Esophagus squamous epithelium (tissue), 5 donors: ENCODE measurements around the gene SKI. TPM values are rescaled to one million over a fixed set of nuclear protein-coding genes. Genes with fewer than 3 reads are reported as not detected.

ENCODE experiments used
- DNase-seq: peaks from one replicate; lab custom pipeline; 2025; lab: John Stamatoyannopoulos, UW
- H3K27ac ChIP-seq, 4 donors: fragments of 200-600 bp; sonication (generic); one replicate each; pipeline ENCODE4 v1.5.1; 2016 to 2019; ENCODE audit warnings: mild to moderate bottlenecking in 1 of 4
- H3K27me3 ChIP-seq, 4 donors: fragments of 200-600 bp; sonication (generic); 1 replicate in 3 of 4; 2 replicates in 1 of 4; pipeline versions ENCODE4 v1.5.1 to v1.6.0; 2017 to 2021; ENCODE audit warnings: antibody characterized with exemption in 1 of 4
- H3K36me3 ChIP-seq, 3 donors: fragments of 200-600 bp; sonication (generic); one replicate each; pipeline ENCODE4 v1.5.1; 2016 to 2019
- H3K4me1 ChIP-seq, 3 donors: fragments of 200-600 bp; sonication (generic); one replicate each; pipeline ENCODE4 v1.5.1; 2017 to 2019
- H3K4me3 ChIP-seq, 4 donors: fragments of 200-600 bp; sonication (generic); 1 replicate in 3 of 4; 2 replicates in 1 of 4; pipeline ENCODE4 v1.5.1; 2016 to 2019; ENCODE audit warnings: mild to moderate bottlenecking in 2 of 4, moderate library complexity in 1 of 4
- H3K9me3 ChIP-seq, 3 donors: fragments of 200-600 bp; sonication (generic); one replicate each; pipeline ENCODE4 v1.5.1; 2016 to 2019
- CTCF ChIP-seq, 6 experiments: fragments of 450-650 bp in 4 of 6; fragments of 200-600 bp in 2 of 6; sonication (generic) in 2 of 6; IDR thresholded peaks; one replicate each; pipeline ENCODE4 v1.5.1; 2016 to 2019; ENCODE audit warnings: antibody characterized with exemption in 6 of 6, mild to moderate bottlenecking in 4 of 6, moderate library complexity in 4 of 6
- POLR2A ChIP-seq, 4 donors: fragments of 450-650 bp; IDR thresholded peaks; one replicate each; pipeline ENCODE4 v1.6.1; 2017; ENCODE audit warnings: antibody characterized with exemption in 4 of 4, mild to moderate bottlenecking in 4 of 4, moderate library complexity in 3 of 4
- WGBS, 2 donors: methylation state at CpG; one replicate each; pipeline ENCODE4 v1.1.5; 2018; 5-methylcytosine and 5-hydroxymethylcytosine counted together
- intact Hi-C: fragments of 100-400 bp; cut with DNase I; formaldehyde crosslinking; loops from one replicate; pipeline ENCODE4 v1.15.0; 2022
- total RNA-seq, 4 donors: library from RNA; depleted of rRNA; stranded (reverse); fragments of >200 nt; gene quantifications; one replicate each; pipeline ENCODE4 v1.1.0, GENCODE V29; 2016
- donor health status: DM: yes; HTN: yes; CAD: no.

The SKI gene
- total RNA-seq, 4 donors from 2014 or later: 18.2 to 38.8 (median 25.2) TPM

GRCh38 chr1:2194319-2194897 lies 33.7 kb upstream of the SKI start, which contains the start of gene FAAP20:
Gene FAAP20 (minus strand): TSS chr1:2194772. CDS start chr1:2194749, 23 bp downstream.
- TF ChIP-seq POLR2A (IDR thresholded peaks at IDR 0.05): peak in 1 of 4 donors; percentile 61
- no peak for TF ChIP-seq CTCF (IDR thresholded peaks at IDR 0.05)
- Histone ChIP-seq H3K9me3 (no peaks in the 10 kb centered on the region), H3K4me3 (peak within 1 kb of the TSS; percentile 41 to 89 (median 77)), H3K27ac (peak within 1 kb of the TSS; percentile 82 to 97 (median 94)), H3K36me3 (peaks cover 0 to 11% (median 0%) of the 10 kb centered on the region in 3 donors), H3K4me1 (peaks cover 45 to 76% (median 57%) of the 10 kb centered on the region in 3 donors), H3K27me3 (no peaks in the 10 kb centered on the region)
- DNase-seq: no peak
- WGBS, 2 donors: 4% methylated on average over 4 of the region's 63 CpGs; no CpG with 5 or more reads in 1 of the 2 donors
- intact Hi-C loops: loop anchor here (2.0 to 10.0 kb wide), 3 partner anchors 120 to 350 kb away; no protein-coding TSS in a partner anchor

- Histone ChIP-seq H3K9me3 (no peaks in the 10 kb centered on the region), H3K27ac (peak overlapping the region; percentile 82 to 97 (median 94)), H3K4me1 (peaks cover 45 to 77% (median 59%) of the 10 kb centered on the region in 3 donors), H3K27me3 (no peaks in the 10 kb centered on the region), H3K36me3 (peaks cover 0 to 11% (median 0%) of the 10 kb centered on the region in 3 donors), H3K4me3 (peak overlapping the region; percentile 41 to 89 (median 77))
- intact Hi-C loops: loop anchor here (2.0 to 10.0 kb wide), 3 partner anchors 120 to 350 kb away; no protein-coding TSS in a partner anchor
- TF ChIP-seq POLR2A (IDR thresholded peaks at IDR 0.05) (no peak), CTCF (IDR thresholded peaks at IDR 0.05) (peak; percentile 80 to 99 (median 93))
- DNase-seq: peak; percentile 73
- 5% methylated on average over 3 to 6 of the region's 35 CpGs for WGBS, 2 donors
Observed at GRCh38 chr1:2194898-2195673, 33.0 kb upstream of the SKI start.

GRCh38 chr1:2195785-2196184 lies 32.3 kb upstream of the SKI start:
- no peaks in the 10 kb centered on the region for H3K27me3 ChIP-seq
- no peak for TF ChIP-seq CTCF (IDR thresholded peaks at IDR 0.05)
- TF ChIP-seq POLR2A (IDR thresholded peaks at IDR 0.05): no peak
- H3K4me3 ChIP-seq: no peak overlapping the region
- DNase-seq: no peak
- peaks cover 0 to 11% (median 0%) of the 10 kb centered on the region in 3 donors for H3K36me3 ChIP-seq
- H3K4me1 ChIP-seq: peaks cover 38 to 77% (median 58%) of the 10 kb centered on the region in 3 donors
- intact Hi-C loops: loop anchor here (2.0 to 10.0 kb wide), 3 partner anchors 119 to 349 kb away; no protein-coding TSS in a partner anchor
- 95% methylated on average over 3 of the region's 11 CpGs; no CpG with 5 or more reads in 1 of the 2 donors for WGBS, 2 donors
- H3K27ac ChIP-seq: peak overlapping the region; percentile 82 to 97 (median 94)
- H3K9me3 ChIP-seq: no peaks in the 10 kb centered on the region

GRCh38 chr1:2196901-2197638 lies 31.0 kb upstream of the SKI start:
- Histone ChIP-seq H3K27me3 (no peaks in the 10 kb centered on the region), H3K4me3 (no peak overlapping the region), H3K27ac (no peak overlapping the region), H3K36me3 (peaks cover 0 to 4% (median 0%) of the 10 kb centered on the region in 3 donors), H3K9me3 (no peaks in the 10 kb centered on the region), H3K4me1 (peaks cover 29 to 71% (median 46%) of the 10 kb centered on the region in 3 donors)
- intact Hi-C loops: loop anchor here (10.0 kb wide), 2 partner anchors 118 to 348 kb away; no protein-coding TSS in a partner anchor
- 81 to 90% methylated on average over 4 to 5 of the region's 17 CpGs for WGBS, 2 donors
- DNase-seq: no peak
- TF ChIP-seq CTCF (IDR thresholded peaks at IDR 0.05) (no peak), POLR2A (IDR thresholded peaks at IDR 0.05) (no peak)
